Measurements from ENCODE around the gene NUP188.
A peak's percentile ranks its signal among the peaks of the same experiment; 100 is the strongest.

The NUP188 gene

GRCh38 chr9:129007035-129007765 lies 59.7 kb downstream of the NUP188 start:
- DNase-seq = no peak

- DNase-seq = no peak
These were observed 60.4 kb downstream of the NUP188 start for GRCh38 chr9:129007766-129008468.

- DNase-seq = no peak
These were observed 61.0 kb downstream of the NUP188 start for GRCh38 chr9:129008469-129008965.

GRCh38 chr9:129008986-129009583 lies 61.6 kb downstream of the NUP188 start:
- DNase-seq = no peak

- no peak for DNase-seq
These were observed 62.2 kb downstream of the NUP188 start for GRCh38 chr9:129009584-129010141.

GRCh38 chr9:129010267-129010975 lies 62.9 kb downstream of the NUP188 start:
- DNase-seq = no peak

GRCh38 chr9:129011170-129011569 lies 63.7 kb downstream of the NUP188 start:
- DNase-seq = no peak

GRCh38 chr9:129011761-129012181 lies 64.3 kb downstream of the NUP188 start:
- DNase-seq = no peak

GRCh38 chr9:129012343-129012742 lies 64.8 kb downstream of the NUP188 start:
- DNase-seq = no peak

GRCh38 chr9:129012893-129013448 lies 65.5 kb downstream of the NUP188 start:
- DNase-seq = no peak

GRCh38 chr9:129013674-129014073 lies 66.2 kb downstream of the NUP188 start:
- DNase-seq = no peak

GRCh38 chr9:129014124-129014523 lies 66.6 kb downstream of the NUP188 start:
- no peak for DNase-seq

GRCh38 chr9:129014608-129015007 lies 67.1 kb downstream of the NUP188 start:
- DNase-seq = no peak

GRCh38 chr9:129021091-129021490 lies 73.6 kb downstream of the NUP188 start:
- no peak for DNase-seq

GRCh38 chr9:129022037-129022436 lies 74.5 kb downstream of the NUP188 start:
- no peak for DNase-seq

GRCh38 chr9:129023036-129023907 lies 75.8 kb downstream of the NUP188 start:
- DNase-seq = no peak

- no peak for DNase-seq
These were observed 76.4 kb downstream of the NUP188 start for GRCh38 chr9:129023908-129024233.

GRCh38 chr9:129026442-129027223 lies 79.1 kb downstream of the NUP188 start:
- peak; percentile 55 for DNase-seq

GRCh38 chr9:129027224-129027684 lies 79.8 kb downstream of the NUP188 start:
- DNase-seq = no peak

- peak; percentile 35 for DNase-seq
These were observed 80.2 kb downstream of the NUP188 start for GRCh38 chr9:129027685-129028191.

Measured in NCI-H748 treated with DMSO at 0.1 percent for 48 hours (cell line).